ENCODE results near the gene ADCK1. TPM values are rescaled to one million over a fixed set of nuclear protein-coding genes. Genes with fewer than 3 reads are reported as not detected.
A peak's percentile ranks its signal among the peaks of the same experiment; 100 is the strongest.

ADCK1 gene
- total and polyA plus RNA-seq, 9 of the 15 experiments (the other 6 are each of a cell fraction or from before 2014, with no cell fraction given): 2.8 to 8.9 (median 4.3) TPM

GRCh38 chr14:77761205-77761931, 38.5 kb upstream of the ADCK1 start (continued):
- TF ChIP-seq ZNF239 (CRISPR knock-in tag; IDR thresholded peaks at IDR 0.05) (no peak), BMI1 (IDR thresholded peaks at IDR 0.05; ENCODE audit: low read length) (no peak), ZBTB9 (CRISPR knock-in tag; IDR thresholded peaks at IDR 0.05) (no peak), SIX5 (IDR thresholded peaks at IDR 0.05; ENCODE audit: borderline replicate concordance in 1 of 2, insufficient read depth in 1 of 2, low read depth in 1 of 2, low read length in 2 of 2) (peak; percentile 63 to 70; a peak in 3 of 4 replicates), ZBTB11 (CRISPR knock-in tag; IDR thresholded peaks at IDR 0.05) (peak in 1 of 3 experiments; percentile 50; a peak in 2 of 6 replicates), GTF2F1 (IDR thresholded peaks at IDR 0.05; ENCODE audit: low read depth, low read length) (no peak), THAP7 (CRISPR knock-in tag; IDR thresholded peaks at IDR 0.05) (no peak), ZFP30 (CRISPR knock-in tag; IDR thresholded peaks at IDR 0.05; ENCODE audit: borderline replicate concordance) (no peak), CTCFL (IDR thresholded peaks at IDR 0.05; ENCODE audit: borderline replicate concordance, insufficient read depth, low read depth, low read length, poor library complexity, severe bottlenecking) (no peak), BDP1 (IDR thresholded peaks at IDR 0.05; ENCODE audit: insufficient read depth, insufficient read length) (no peak), CC2D1A (IDR thresholded peaks at IDR 0.05) (0 out of 2 replicates have a peak, but pooled peaks have one; percentile 19), ZNF224 (CRISPR knock-in tag; IDR thresholded peaks at IDR 0.05) (no peak), NELFE (IDR thresholded peaks at IDR 0.05; ENCODE audit: insufficient read depth, insufficient read length) (no peak), CEBPZ (IDR thresholded peaks at IDR 0.05; ENCODE audit: borderline replicate concordance, low read depth, low read length) (no peak)

All from K562 (cell line).